Muscle of leg (tissue), 11 donors: Measurements from ENCODE around the gene ZNF512. TPM values are rescaled to one million over a fixed set of nuclear protein-coding genes. Genes with fewer than 3 reads are reported as not detected.
"Not testable (repeated sequence)": the region's sequence is repeated elsewhere in the genome, so short reads cannot be mapped to it uniquely, and the experiment has no call there.

Experiments
- DNase-seq: peaks from one replicate; pipeline ENCODE4 v3.0.0; 2013
- H3K27ac ChIP-seq: one replicate; pipeline ENCODE4 v1.5.1; 2013; ENCODE audit warnings: mild to moderate bottlenecking, low read length, control low read depth
- H3K27me3 ChIP-seq: one replicate; pipeline ENCODE4 v1.6.1; 2013; ENCODE audit warnings: low read length; ENCODE audit not compliant: control insufficient read depth, insufficient read depth
- H3K36me3 ChIP-seq: one replicate; pipeline ENCODE4 v1.6.1; 2013; ENCODE audit warnings: low read length; ENCODE audit not compliant: control insufficient read depth, insufficient read depth
- H3K4me1 ChIP-seq: one replicate; pipeline ENCODE4 v1.6.1; 2013; ENCODE audit warnings: low read length; ENCODE audit not compliant: control insufficient read depth, insufficient read depth
- H3K4me3 ChIP-seq: one replicate; pipeline ENCODE4 v1.5.1; 2013; ENCODE audit warnings: low read length, control low read depth
- H3K9me3 ChIP-seq: replicated peaks from 2 replicates; pipeline ENCODE4 v1.6.1; 2013; ENCODE audit warnings: low read depth, low read length; ENCODE audit not compliant: control insufficient read depth
- WGBS: methylation state at CpG from one replicate; pipeline ENCODE4 v1.1.5; 2013; ENCODE audit warnings: missing lambda C conversion rate; ENCODE audit not compliant: insufficient coverage; 5-methylcytosine and 5-hydroxymethylcytosine counted together
- polyA plus RNA-seq, 8 donors: library from polyadenylated mRNA; unstranded; fragments of 120-200 nt; gene quantifications; one replicate each; pipeline versions ENCODE4 v1.2.1 to v1.2.3, GENCODE V29; 2013; ENCODE audit warnings: inconsistent platforms in 1 of 8, low replicate concordance in 1 of 8; ENCODE audit not compliant: insufficient read length in 8 of 8, insufficient read depth in 1 of 8
- total RNA-seq: library from RNA; stranded (reverse); fragments of 120-200 nt; gene quantifications from one replicate; pipeline ENCODE4 v1.2.4, GENCODE V29; 2013

Gene ZNF512
- total and polyA plus RNA-seq, 9 donors, result 37.1 to 46.4 (median 40.7) TPM

DNA sequence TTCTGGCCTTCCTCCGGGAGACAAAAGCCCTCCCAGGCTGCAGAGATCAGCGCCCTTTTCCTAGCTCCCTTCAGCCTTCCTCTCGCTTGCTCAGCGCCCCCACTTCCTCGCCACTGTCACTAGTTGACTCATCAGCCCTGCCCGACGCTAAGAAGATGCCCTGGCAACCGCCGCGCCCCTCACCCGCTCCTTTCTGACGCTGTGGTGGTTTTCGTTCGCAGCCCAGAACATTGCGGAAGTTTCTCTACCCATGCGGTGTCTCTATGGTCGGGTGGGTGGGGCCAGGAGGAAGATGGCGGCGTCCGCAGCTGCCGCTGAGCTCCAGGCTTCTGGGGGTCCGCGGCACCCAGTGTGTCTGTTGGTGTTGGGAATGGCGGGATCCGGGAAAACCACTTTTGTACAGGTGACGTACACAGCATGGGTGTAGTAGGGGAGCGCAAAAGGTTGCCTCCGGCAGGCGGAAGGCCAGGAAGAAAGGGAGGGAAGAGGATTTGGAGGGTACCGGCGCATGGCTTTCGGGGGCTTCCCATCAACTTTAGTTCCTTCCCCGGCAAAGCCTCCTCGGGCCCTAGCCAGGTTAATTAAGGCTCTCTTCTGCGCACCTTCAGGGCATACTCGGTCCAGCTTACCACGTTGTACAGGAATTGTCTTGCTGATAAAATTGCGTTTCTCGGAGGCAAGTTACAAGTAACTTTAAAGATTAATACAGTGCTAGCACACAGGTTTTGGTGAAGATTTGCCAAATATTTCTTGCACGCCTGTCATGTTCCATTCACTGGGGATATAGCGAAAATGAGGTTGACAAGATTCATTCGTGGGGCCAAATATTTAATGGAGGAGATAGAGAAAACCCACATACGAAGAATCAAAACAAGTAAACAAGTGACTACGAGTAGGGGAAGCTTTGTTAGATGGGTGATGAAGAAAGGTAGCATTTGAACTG, 46.2 kb downstream of the ZNF512 start, which contains the start of the genes CCDC121 and GPN1:
CCDC121 (minus strand) TSS at position 246 of the 943 bp plus-strand sequence. CDS start 1,213 bp downstream, outside the sequence.
GPN1 (plus strand) TSS at position 284 of the 943 bp plus-strand sequence; CDS start at position 293, 9 bp downstream.
- H3K27me3 ChIP-seq, result no peaks in the 10 kb centered on the region
- peak within 1 kb of the TSS; percentile 23 for H3K27ac ChIP-seq
- DNase-seq, result peak; percentile 92
- H3K4me1 ChIP-seq, result peaks cover 8% of the 10 kb centered on the region
- H3K9me3 ChIP-seq, result no peaks in the 10 kb centered on the region
- WGBS, result under 1% methylated on average over 28 of the region's 44 CpGs
- peaks cover 18% of the 10 kb centered on the region for H3K36me3 ChIP-seq
- peak within 1 kb of the TSS; percentile 83 for H3K4me3 ChIP-seq

DNA sequence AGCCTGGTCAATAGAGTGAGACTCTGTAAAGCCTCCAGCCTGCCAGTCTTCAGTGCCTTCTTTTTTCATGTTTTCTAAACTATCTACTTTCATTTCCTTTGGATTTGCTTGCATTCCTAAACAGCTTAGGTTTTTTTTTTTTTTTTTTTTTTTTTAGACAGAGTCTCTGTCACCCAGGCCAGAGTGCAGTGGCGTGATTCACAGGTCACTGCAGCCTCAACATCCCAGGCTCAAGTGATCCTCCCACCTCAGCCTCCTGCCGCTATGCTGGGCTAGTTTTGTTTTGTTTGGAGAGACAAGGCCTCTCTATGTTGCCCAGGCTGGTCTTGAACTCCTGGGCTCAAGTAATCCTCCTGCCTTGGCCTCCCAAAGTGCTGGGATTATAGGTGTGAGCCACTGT, 47.4 kb downstream of the ZNF512 start:
- not testable (repeated sequence) for H3K4me1 ChIP-seq, H3K27me3 ChIP-seq, DNase-seq, H3K9me3 ChIP-seq, H3K27ac ChIP-seq, H3K4me3 ChIP-seq
- peaks cover 24% of the 10 kb centered on the region for H3K36me3 ChIP-seq
- no CpG with 5 or more reads among the region's 2 CpGs for WGBS

DNA sequence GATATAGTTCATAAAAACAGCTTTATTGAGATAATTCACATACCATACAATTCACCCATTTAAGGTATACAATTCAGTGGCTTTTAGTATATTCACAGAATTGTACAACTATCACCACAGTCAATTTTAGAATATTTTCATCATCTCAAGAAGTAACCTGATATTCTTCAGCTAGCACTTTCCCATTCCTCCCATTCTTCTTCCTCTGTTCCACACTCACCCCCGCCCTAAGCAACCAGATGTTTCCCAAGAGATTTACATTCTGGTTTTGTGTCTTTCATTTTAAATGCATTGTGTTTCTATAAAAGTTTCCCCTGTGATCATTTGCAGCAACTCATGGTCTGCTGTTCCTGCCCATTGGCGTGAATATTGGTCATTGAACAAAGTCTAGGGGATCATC, 51.4 kb downstream of the ZNF512 start:
- H3K36me3 ChIP-seq, result peaks cover 45% of the 10 kb centered on the region

DNA sequence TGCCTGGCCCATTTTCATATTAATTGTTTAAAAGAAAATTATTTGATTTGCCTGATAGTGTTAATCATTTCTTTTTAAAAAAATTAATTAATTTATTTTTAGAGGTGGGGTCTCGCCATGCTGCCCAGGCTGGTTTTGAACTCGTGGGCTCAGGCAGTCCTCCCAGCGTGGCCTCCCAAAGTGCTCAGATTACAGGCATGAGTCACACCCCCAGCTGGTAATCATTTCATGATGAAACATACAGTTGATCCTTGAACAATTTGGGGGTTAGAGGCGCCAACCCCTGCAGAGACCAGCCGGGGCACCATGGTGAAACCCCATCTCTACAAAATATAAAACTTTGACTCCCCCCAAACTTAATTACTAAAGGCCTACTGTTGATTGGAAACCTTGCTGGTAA, 53.9 kb downstream of the ZNF512 start:
- H3K27ac ChIP-seq, result no peak overlapping the region
- no peaks in the 10 kb centered on the region for H3K9me3 ChIP-seq
- no peak for DNase-seq
- H3K4me3 ChIP-seq, result no peak overlapping the region
- no peaks in the 10 kb centered on the region for H3K27me3 ChIP-seq
- no peaks in the 10 kb centered on the region for H3K4me1 ChIP-seq
- H3K36me3 ChIP-seq, result peaks cover 47% of the 10 kb centered on the region
- WGBS, result 53% methylated on average over 2 of the region's 5 CpGs

More for the DNA sequence above, 51.4 kb downstream of the ZNF512 start:
- no peaks in the 10 kb centered on the region for H3K9me3 ChIP-seq
- DNase-seq, result no peak
- H3K4me1 ChIP-seq, result peaks cover 3% of the 10 kb centered on the region
- H3K27ac ChIP-seq, result no peak overlapping the region
- WGBS, result 100% methylated on average over 1 of the region's 2 CpGs
- no peaks in the 10 kb centered on the region for H3K27me3 ChIP-seq
- H3K4me3 ChIP-seq, result no peak overlapping the region

DNA sequence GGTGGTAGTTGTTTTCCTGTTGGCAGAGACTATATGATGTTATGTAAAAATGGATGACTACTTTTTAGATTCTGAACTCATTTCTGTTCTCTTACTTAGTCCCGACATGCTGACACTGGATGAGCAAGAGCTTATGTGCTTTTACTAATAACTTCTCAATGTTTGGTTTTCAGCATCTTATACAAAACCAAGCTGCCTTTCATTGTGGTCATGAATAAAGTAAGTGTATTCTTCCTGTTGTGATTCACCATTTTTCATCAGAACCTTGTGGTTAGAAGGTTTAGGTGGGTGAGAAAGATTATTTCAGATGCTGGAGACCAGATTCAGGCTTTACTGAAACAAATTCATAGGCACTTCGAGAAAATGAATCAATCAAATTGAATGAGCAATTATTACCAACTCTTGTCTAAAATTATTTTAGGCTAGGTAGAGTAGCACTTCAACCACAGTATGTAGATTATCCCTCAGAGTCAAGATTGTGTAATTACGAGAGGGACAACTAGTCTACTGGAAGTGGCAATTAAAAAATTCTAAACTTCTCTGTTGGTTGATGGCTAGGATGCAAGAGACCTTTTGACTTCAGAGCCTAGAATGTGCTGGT, 55.3 kb downstream of the ZNF512 start:
- Histone ChIP-seq H3K9me3 (no peaks in the 10 kb centered on the region), H3K27me3 (no peaks in the 10 kb centered on the region), H3K4me1 (no peaks in the 10 kb centered on the region), H3K27ac (no peak overlapping the region), H3K36me3 (peaks cover 50% of the 10 kb centered on the region), H3K4me3 (no peak overlapping the region)
- DNase-seq, result no peak
- WGBS, result no CpG with 5 or more reads among the region's 3 CpGs

DNA sequence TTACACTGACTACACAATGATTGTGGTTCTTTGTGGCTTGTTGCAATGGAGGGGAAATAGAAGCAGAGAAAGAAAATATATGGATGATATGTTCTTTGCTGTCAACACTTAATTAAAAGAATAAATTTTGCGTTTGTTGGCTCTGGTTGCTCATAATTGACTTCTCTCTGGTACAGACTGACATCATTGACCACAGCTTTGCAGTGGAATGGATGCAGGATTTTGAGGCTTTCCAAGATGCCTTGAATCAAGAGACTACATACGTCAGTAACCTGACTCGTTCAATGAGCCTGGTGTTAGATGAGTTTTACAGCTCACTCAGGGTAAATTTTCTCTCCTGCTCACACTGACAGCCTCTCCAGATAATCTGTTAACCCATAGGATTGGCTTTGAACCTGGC, 55.9 kb downstream of the ZNF512 start:
- peaks cover 51% of the 10 kb centered on the region for H3K36me3 ChIP-seq
- no peak overlapping the region for H3K27ac ChIP-seq
- no CpG with 5 or more reads among the region's 3 CpGs for WGBS
- H3K4me1 ChIP-seq, result no peaks in the 10 kb centered on the region
- no peak overlapping the region for H3K4me3 ChIP-seq
- H3K9me3 ChIP-seq, result no peaks in the 10 kb centered on the region
- no peaks in the 10 kb centered on the region for H3K27me3 ChIP-seq
- DNase-seq, result no peak

DNA sequence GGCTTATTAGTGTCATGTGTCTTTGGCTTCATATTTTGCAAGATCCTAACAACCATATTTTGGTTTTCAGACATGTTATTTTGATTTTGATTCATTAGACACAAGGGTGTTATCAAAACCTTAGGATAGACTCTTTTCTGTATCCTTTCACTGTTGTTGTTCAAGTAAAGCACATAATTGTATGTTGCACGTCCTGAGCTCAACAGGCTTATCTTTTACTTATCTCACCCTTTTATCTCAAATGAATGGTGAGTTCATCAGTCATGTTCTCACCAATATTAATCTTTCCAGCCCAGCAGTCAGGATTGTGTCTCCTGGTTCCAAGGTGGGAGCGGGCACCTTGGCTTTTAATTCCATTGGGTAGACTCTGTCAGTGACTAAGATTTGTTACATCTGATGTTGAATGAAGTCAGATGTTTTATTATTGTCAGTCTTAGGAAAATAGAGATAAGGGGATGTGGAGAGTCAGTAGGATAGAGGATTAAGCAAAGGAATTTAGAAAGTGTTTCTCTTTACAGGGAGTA, 57.9 kb downstream of the ZNF512 start:
- Histone ChIP-seq H3K27ac (no peak overlapping the region), H3K36me3 (peaks cover 44% of the 10 kb centered on the region), H3K4me1 (no peaks in the 10 kb centered on the region), H3K4me3 (no peak overlapping the region), H3K9me3 (no peaks in the 10 kb centered on the region), H3K27me3 (no peaks in the 10 kb centered on the region)
- DNase-seq, result no peak
- 100% methylated on average over 1 of the region's 2 CpGs for whole genome bisulfite sequencing

DNA sequence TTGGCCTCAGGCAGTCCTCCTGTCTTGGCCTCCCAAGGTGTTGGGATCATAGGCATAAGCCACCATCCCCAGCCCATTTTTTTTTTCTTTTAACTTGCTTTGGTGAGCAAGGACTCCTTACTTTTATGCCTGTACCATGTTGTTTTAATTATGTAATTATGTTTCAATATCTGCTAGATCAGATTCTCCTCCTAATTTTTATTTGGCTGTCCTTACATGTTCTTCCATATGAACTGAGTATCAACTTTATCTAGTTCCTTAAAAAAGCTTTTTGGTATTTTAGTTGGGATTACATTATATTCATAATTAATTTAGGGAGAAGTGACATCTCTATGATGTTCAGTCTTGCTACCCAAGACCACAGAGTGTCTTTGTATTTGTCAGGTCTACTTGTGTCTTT, 62.4 kb downstream of the ZNF512 start:
- Histone ChIP-seq H3K4me3 (no peak overlapping the region), H3K9me3 (no peaks in the 10 kb centered on the region), H3K27ac (no peak overlapping the region), H3K36me3 (peaks cover 39% of the 10 kb centered on the region), H3K27me3 (no peaks in the 10 kb centered on the region), H3K4me1 (no peaks in the 10 kb centered on the region)
- no peak for DNase-seq

DNA sequence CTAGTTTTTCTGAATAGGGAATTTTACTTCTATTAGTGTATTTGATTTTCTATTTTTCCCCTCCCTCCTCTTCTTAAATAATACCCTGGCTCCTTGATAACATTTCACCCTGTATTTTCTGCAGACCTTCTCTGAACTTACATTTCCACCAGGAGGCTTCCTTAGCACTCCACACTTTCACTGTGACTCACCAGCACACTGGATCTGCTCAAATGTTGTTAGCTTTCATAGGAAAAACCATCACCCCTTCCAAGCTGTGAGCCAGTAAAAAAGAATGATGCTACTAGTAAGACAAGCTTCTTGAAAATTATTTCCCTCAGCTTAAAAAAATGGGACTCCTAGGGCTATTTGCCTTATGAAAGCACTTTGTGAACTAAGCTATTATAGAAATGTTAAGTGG, 64.4 kb downstream of the ZNF512 start:
- no peaks in the 10 kb centered on the region for H3K9me3 ChIP-seq
- H3K27me3 ChIP-seq, result no peaks in the 10 kb centered on the region

DNA sequence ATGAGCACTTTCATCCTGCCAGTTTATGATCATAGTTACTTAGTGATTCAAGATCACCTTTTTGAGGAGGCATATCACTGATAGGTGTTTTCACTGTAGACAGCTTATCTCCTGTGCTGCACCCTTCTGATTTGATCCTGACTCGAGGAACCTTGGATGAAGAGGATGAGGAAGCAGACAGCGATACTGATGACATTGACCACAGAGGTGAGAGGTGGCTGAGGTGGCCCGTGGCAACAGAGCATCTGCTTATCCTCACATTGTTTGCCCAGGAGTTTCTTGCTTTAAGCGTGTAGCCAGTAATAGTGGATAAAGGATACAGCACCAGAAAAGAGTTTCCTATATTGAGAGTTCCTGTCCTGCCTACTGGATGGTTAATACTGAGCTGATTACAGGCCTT, 64.9 kb downstream of the ZNF512 start:
- 92% methylated on average over 2 of the region's 4 CpGs for WGBS

More for the DNA sequence above, 64.4 kb downstream of the ZNF512 start:
- Histone ChIP-seq H3K4me3 (no peak overlapping the region), H3K36me3 (peaks cover 43% of the 10 kb centered on the region), H3K27ac (no peak overlapping the region), H3K4me1 (no peaks in the 10 kb centered on the region)
- no peak for DNase-seq

More for the DNA sequence above, 64.9 kb downstream of the ZNF512 start:
- Histone ChIP-seq H3K27me3 (no peaks in the 10 kb centered on the region), H3K4me1 (no peaks in the 10 kb centered on the region), H3K9me3 (no peaks in the 10 kb centered on the region), H3K36me3 (peaks cover 44% of the 10 kb centered on the region), H3K4me3 (no peak overlapping the region), H3K27ac (no peak overlapping the region)
- DNase-seq, result no peak
